Memory B cell (primary cell): Measurements from ENCODE around the gene PLD3.
A peak's percentile ranks its signal among the peaks of the same experiment; 100 is the strongest.

Experiments
- ATAC-seq: fragments of 150-1000 bp; cut with Tn5 transposase; 2 replicates; pipeline ENCODE4 v1.10.0; 2021; ENCODE audit warnings: low read depth, mild to moderate bottlenecking, moderate library complexity
- DNase-seq, 2 donors: peaks; one replicate each; pipeline ENCODE4 v3.0.0; 2022; ENCODE audit warnings: low spot score in 2 of 2
- H3K27ac Mint-ChIP-seq: one replicate; pipeline ENCODE4 v1.8.0; 2022; ENCODE audit warnings: mild to moderate bottlenecking, moderate library complexity, mixed read lengths
- H3K27me3 Mint-ChIP-seq: one replicate; pipeline ENCODE4 v1.8.0; 2022; ENCODE audit warnings: mixed read lengths
- H3K36me3 Mint-ChIP-seq: one replicate; pipeline ENCODE4 v1.8.0; 2022; ENCODE audit warnings: mild to moderate bottlenecking, mixed read lengths
- H3K4me1 Mint-ChIP-seq: one replicate; pipeline ENCODE4 v1.8.0; 2022; ENCODE audit warnings: mixed read lengths
- H3K4me3 Mint-ChIP-seq: one replicate; pipeline ENCODE4 v1.8.0; 2022; ENCODE audit warnings: mild to moderate bottlenecking, moderate library complexity, mixed read lengths
- H3K9me3 Mint-ChIP-seq: one replicate; pipeline ENCODE4 v1.8.0; 2022; ENCODE audit warnings: mixed read lengths

Gene PLD3

GRCh38 chr19:40414542-40415535 is 66.3 kb downstream of the PLD3 start:
- Mint-ChIP-seq H3K4me3 (no peak overlapping the region), H3K36me3 (no peaks in the 10 kb centered on the region), H3K9me3 (no peaks in the 10 kb centered on the region), H3K27ac (no peak overlapping the region), H3K4me1 (peaks cover 28% of the 10 kb centered on the region), H3K27me3 (no peaks in the 10 kb centered on the region)
- ATAC-seq = no peak
- no peak for DNase-seq

- no peak for DNase-seq
- Mint-ChIP-seq H3K36me3 (no peaks in the 10 kb centered on the region), H3K4me1 (peaks cover 28% of the 10 kb centered on the region), H3K27ac (no peak overlapping the region), H3K4me3 (no peak overlapping the region), H3K9me3 (no peaks in the 10 kb centered on the region), H3K27me3 (no peaks in the 10 kb centered on the region)
- ATAC-seq = no peak
Measured at GRCh38 chr19:40415768-40416167, 67.3 kb downstream of the PLD3 start.

GRCh38 chr19:40416918-40417642 is 68.6 kb downstream of the PLD3 start:
- no peak for DNase-seq
- no peak for ATAC-seq
- no peak overlapping the region for H3K4me3 Mint-ChIP-seq
- H3K4me1 Mint-ChIP-seq = peaks cover 23% of the 10 kb centered on the region
- no peaks in the 10 kb centered on the region for H3K9me3 Mint-ChIP-seq
- H3K36me3 Mint-ChIP-seq = no peaks in the 10 kb centered on the region
- H3K27me3 Mint-ChIP-seq = no peaks in the 10 kb centered on the region
- peak overlapping the region; percentile 29 for H3K27ac Mint-ChIP-seq

- no peaks in the 10 kb centered on the region for H3K9me3 Mint-ChIP-seq
- H3K36me3 Mint-ChIP-seq = no peaks in the 10 kb centered on the region
- H3K4me1 Mint-ChIP-seq = peaks cover 23% of the 10 kb centered on the region
- no peaks in the 10 kb centered on the region for H3K27me3 Mint-ChIP-seq
- no peak overlapping the region for H3K27ac Mint-ChIP-seq
- DNase-seq (no peak), ATAC-seq (no peak)
- H3K4me3 Mint-ChIP-seq = no peak overlapping the region
Measured at GRCh38 chr19:40417643-40417981, 69.1 kb downstream of the PLD3 start.

DNA sequence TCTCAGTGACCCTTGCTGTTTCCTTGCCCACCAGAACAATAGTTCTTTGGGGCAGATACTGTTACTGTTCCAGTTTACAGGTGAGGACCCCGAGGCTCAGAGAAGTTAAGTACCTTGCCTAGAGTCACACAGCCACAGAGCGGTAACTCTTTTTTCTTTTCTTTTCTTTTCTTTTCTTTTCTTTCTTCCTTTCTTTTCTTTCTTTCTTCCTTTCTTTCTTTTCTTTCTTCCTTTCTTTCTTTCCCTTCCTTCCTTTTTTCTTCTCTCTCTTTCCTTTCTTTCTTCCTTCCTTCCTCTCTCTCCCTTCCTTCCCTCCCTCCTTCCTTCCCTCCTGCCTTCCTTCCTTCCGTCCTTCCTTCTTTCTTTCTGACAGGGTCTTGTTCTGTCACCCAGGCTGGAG is 69.5 kb downstream of the PLD3 start:
- ATAC-seq (no peak), DNase-seq (no peak)
- Mint-ChIP-seq H3K9me3 (no peaks in the 10 kb centered on the region), H3K4me1 (peaks cover 23% of the 10 kb centered on the region), H3K36me3 (no peaks in the 10 kb centered on the region), H3K27ac (no peak overlapping the region), H3K27me3 (no peaks in the 10 kb centered on the region), H3K4me3 (no peak overlapping the region)

GRCh38 chr19:40419066-40419612 is 70.6 kb downstream of the PLD3 start:
- no peaks in the 10 kb centered on the region for H3K36me3 Mint-ChIP-seq
- peak overlapping the region; percentile 41 for H3K4me3 Mint-ChIP-seq
- ATAC-seq (no peak), DNase-seq (no peak)
- no peak overlapping the region for H3K27ac Mint-ChIP-seq
- peaks cover 22% of the 10 kb centered on the region for H3K4me1 Mint-ChIP-seq
- no peaks in the 10 kb centered on the region for H3K27me3 Mint-ChIP-seq
- no peaks in the 10 kb centered on the region for H3K9me3 Mint-ChIP-seq

DNA sequence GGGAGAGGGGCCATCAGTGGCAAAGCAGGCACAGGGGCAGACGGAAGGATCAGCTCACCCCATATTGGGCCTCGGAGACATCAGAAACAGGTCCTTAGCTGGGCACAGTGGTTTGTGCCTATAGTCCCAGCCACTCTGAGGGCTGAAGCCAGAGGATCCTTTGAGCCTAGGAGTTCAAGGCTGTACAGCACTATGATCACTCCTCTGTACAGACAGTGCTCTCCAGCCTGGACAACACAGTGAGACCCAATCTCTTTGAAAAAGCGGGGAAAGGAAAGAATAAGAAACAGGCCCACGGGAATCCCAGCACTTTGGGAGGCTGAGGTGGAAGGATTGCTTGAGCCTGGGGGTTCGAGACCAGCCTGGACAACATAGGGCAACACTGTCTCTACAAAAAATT is 71.3 kb downstream of the PLD3 start:
- H3K27me3 Mint-ChIP-seq = no peaks in the 10 kb centered on the region
- H3K4me1 Mint-ChIP-seq = peaks cover 27% of the 10 kb centered on the region
- no peaks in the 10 kb centered on the region for H3K36me3 Mint-ChIP-seq
- ATAC-seq (no peak), DNase-seq (no peak)
- no peak overlapping the region for H3K27ac Mint-ChIP-seq
- H3K9me3 Mint-ChIP-seq = no peaks in the 10 kb centered on the region
- H3K4me3 Mint-ChIP-seq = peak overlapping the region; percentile 71

GRCh38 chr19:40420451-40420765 is 71.9 kb downstream of the PLD3 start:
- Mint-ChIP-seq H3K27ac (peak overlapping the region; percentile 78), H3K4me1 (peaks cover 29% of the 10 kb centered on the region), H3K4me3 (peak overlapping the region; percentile 85), H3K9me3 (no peaks in the 10 kb centered on the region), H3K36me3 (no peaks in the 10 kb centered on the region), H3K27me3 (no peaks in the 10 kb centered on the region)
- DNase-seq = no peak
- ATAC-seq = no peak

GRCh38 chr19:40420766-40421765 is 72.6 kb downstream of the PLD3 start:
- Mint-ChIP-seq H3K4me3 (peak overlapping the region; percentile 85), H3K9me3 (no peaks in the 10 kb centered on the region), H3K27ac (peak overlapping the region; percentile 78), H3K36me3 (no peaks in the 10 kb centered on the region), H3K27me3 (no peaks in the 10 kb centered on the region), H3K4me1 (peaks cover 32% of the 10 kb centered on the region)
- DNase-seq (peak; percentile 81 to 88), ATAC-seq (peak; percentile 62)

- no peaks in the 10 kb centered on the region for H3K27me3 Mint-ChIP-seq
- H3K9me3 Mint-ChIP-seq = no peaks in the 10 kb centered on the region
- no peaks in the 10 kb centered on the region for H3K36me3 Mint-ChIP-seq
- H3K4me3 Mint-ChIP-seq = no peak overlapping the region
- H3K27ac Mint-ChIP-seq = peak overlapping the region; percentile 78
- no peak for DNase-seq
- ATAC-seq = no peak
- peaks cover 27% of the 10 kb centered on the region for H3K4me1 Mint-ChIP-seq
Measured at GRCh38 chr19:40421993-40422747, 73.7 kb downstream of the PLD3 start.

GRCh38 chr19:40422748-40423566 is 74.5 kb downstream of the PLD3 start:
- ATAC-seq (no peak), DNase-seq (no peak)
- no peak overlapping the region for H3K27ac Mint-ChIP-seq
- H3K4me3 Mint-ChIP-seq = no peak overlapping the region
- no peaks in the 10 kb centered on the region for H3K36me3 Mint-ChIP-seq
- H3K4me1 Mint-ChIP-seq = peaks cover 21% of the 10 kb centered on the region
- H3K27me3 Mint-ChIP-seq = no peaks in the 10 kb centered on the region
- H3K9me3 Mint-ChIP-seq = no peaks in the 10 kb centered on the region

- no peaks in the 10 kb centered on the region for H3K9me3 Mint-ChIP-seq
- H3K27ac Mint-ChIP-seq = peak overlapping the region; percentile 86
- no peak for DNase-seq
- H3K27me3 Mint-ChIP-seq = no peaks in the 10 kb centered on the region
- peaks cover 16% of the 10 kb centered on the region for H3K4me1 Mint-ChIP-seq
- ATAC-seq = no peak
- no peaks in the 10 kb centered on the region for H3K36me3 Mint-ChIP-seq
- no peak overlapping the region for H3K4me3 Mint-ChIP-seq
Measured at GRCh38 chr19:40423938-40424337, 75.4 kb downstream of the PLD3 start.
